NCI-H526 treated with DMSO at 0.1 percent for 48 hours (cell line): ENCODE measurements around the gene WDR20.
"Not testable (repeated sequence)": the region's sequence is repeated elsewhere in the genome, so short reads cannot be mapped to it uniquely, and the experiment has no call there.

Source experiments
- DNase-seq: peaks from one replicate; lab custom pipeline; 2025; lab: John Stamatoyannopoulos, UW

WDR20 gene

GRCh38 chr14:102139286-102140026 lies at the start of gene WDR20:
TSS of gene WDR20 (plus strand) at chr14:102139897. CDS start at chr14:102139924, 27 bp downstream.
- peak; percentile 94 for DNase-seq

DNA sequence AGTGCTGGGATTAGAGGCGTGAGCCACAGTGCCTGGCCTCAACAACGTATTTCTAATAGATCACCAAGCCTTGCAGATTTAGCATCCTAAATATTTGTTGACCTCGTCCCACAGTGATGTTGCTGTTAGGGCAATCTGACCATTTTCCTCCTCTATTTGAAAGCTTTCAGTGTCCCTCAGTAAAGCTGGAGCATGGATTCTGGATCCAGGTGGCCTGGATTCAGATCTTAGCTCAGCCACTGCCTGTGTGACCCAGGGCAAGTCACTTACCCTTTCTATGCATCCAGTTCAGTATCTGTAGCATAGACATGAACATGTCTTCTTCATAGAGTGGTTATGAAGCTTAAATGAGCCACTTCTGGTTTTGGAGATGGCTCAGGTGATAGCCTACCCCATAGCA lies 49.0 kb upstream of the WDR20 start:
- no peak for DNase-seq

DNA sequence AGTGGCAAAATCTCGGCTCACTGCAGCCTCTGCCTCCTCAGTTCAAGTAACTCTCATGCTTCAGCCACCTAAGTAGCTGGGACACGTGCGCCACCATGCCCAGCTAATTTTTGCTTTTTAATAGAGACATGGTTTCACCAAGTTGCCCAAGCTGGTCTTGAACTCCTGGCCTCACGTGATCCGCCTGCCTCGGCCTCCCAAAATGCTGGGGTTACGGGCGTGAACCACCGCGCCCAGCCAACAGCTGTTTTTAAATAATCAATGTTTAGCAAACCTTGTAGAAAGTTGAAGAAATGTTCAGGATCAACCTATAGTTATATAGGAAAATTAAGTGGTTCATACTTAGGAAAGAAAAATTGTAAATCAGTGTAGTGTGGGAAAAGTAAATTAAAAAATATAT lies 46.9 kb upstream of the WDR20 start:
- DNase-seq: no peak

- no peak for DNase-seq
Observed at GRCh38 chr14:102094101-102094500, 45.6 kb upstream of the WDR20 start.

DNA sequence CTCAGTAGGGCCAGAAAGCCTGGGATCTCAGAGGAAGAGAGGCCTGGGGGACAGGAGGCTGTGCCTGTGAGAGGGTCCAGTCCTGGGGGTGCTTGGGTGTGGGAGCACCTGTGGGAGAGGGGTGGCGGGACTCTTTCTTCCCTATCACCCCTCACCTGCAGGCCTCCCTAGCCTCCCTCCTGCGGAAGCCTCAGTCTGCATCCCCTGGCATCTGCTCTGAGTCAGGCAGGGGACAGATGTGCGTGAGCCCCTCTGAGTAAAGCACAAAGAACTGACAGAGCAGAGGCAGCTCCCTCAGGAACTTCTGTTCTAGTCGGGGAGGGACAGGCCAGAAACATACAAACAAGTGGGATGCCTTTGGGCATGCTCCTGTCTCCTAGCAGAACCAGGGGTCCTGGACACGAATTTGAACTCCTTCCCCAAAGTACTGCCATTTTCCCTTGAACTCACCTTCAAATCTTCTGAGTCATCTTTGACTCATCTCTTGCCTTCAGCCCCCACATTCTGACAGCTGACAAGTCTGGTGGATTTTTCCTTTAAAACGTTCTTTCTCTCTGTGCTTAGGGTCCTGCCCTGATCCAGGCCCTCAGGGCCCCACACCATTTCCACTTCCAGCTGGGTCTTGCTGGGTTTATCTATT lies 44.3 kb upstream of the WDR20 start:
- no peak for DNase-seq

DNA sequence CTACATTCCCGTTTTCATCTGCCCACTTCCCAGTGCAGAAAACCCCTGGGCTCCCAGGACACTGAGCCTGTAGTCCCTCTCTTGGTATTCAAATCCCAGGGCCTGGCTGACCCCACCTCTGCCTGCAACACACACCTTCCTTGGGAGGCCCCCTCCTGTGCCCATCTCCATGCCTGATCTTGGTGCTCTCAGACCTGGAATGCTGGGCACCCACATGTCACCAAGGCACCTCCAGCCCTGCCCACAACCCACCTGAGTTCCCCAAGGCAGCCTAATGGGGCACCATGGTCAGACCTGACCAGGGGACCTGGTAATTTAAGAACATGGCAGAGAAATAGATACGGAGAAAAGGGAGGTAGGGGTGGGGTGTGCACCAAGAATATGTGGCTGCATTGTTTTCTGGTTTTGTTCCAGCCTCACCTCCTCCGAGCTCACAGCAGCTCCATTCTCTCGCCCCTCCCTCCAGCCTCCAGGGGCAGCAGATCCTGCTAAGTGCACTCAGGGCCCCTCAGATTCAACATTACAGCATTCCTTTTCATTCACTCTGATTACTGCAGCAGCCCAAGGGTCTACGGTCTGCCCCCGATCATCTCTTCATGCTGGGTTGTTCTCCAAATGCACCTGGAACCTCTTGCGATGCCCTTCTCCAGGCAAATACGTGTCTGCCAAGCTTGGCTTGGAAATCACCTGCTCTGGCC lies 43.7 kb upstream of the WDR20 start:
- DNase-seq: no peak

DNA sequence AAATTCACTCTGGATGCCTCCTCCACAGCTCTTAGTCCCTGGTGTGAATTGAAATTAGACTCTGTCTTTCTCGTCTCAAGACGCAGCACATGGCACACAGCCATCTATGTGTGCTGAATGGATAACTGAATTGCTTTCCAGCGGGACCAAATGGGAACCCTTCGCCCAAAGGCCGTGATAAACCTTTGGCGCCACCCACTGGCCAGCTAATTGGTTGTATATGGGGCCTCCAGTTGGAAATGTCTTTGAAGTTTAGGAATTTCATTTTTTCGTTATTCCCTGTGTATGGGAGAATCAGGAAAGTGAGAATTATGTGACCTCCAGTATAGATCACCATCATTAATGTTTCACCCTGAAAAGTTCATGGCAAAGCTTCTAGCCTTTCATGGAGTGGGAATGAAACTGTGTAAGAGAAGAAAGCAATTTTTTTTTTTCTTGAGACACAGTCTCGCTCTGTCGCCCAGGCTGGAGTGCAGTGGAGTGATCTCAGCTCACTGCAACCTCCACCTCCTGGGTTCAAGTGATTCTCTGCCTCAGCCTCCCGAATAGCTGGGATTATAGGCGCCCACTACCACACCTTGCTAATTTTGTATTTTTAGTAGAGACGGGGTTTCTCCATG lies 43.0 kb upstream of the WDR20 start:
- DNase-seq: peak; percentile 64

- DNase-seq: no peak
Observed at GRCh38 chr14:102097441-102098135, 42.1 kb upstream of the WDR20 start.

DNA sequence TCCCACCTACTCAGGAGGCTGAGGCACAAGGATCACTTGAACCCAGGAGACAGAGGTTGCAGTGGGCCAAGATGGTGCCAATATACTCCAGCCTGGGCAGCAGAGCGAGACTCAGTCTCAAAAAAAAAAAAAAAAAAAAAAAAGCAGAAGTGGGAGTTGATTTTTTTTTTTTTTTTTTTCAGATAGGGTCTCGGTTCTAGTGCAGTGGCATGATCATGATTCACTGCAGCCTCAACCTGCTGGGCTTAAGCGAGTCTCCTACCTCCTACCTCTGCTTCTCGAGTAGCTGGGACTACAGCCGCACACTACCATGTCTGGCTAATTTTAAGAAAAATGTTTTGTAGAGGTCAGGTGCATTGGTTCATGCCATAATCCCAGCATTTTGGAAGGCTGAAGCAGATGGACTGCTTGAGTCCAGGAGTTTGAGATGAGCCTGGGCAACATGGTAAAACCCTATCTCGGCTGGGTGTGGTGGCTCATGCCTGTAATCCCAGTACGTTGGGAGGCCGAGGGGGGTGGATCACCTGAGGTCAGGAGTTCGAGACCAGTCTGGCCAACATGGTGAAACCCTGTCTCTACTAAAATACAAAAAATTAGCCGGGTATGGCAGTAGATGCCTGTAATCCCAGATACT lies 36.5 kb upstream of the WDR20 start:
- no peak for DNase-seq

DNA sequence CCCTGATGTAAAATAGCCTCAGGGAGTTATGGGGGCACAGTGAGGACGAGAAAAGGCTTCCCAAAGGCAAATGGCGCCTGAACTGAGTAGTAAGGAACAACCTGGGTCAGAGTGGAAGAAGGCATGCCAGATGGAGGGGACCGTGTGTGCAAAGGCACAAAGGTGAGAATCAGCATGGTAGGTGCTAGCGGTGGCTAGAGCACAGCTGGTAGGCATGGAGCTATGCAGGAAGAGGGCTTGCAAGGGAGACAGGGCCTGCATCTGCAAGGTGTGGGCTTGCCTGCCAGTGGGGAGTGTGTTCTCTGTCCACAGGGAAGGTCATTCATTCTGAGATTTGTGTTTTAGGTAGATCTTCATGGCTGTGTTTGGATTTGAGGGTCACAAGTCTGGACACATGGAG lies 34.3 kb upstream of the WDR20 start:
- no peak for DNase-seq

- DNase-seq: not testable (repeated sequence)
Observed at GRCh38 chr14:102109332-102109731, 30.4 kb upstream of the WDR20 start.

GRCh38 chr14:102111101-102111500 lies 28.6 kb upstream of the WDR20 start:
- DNase-seq: no peak

DNA sequence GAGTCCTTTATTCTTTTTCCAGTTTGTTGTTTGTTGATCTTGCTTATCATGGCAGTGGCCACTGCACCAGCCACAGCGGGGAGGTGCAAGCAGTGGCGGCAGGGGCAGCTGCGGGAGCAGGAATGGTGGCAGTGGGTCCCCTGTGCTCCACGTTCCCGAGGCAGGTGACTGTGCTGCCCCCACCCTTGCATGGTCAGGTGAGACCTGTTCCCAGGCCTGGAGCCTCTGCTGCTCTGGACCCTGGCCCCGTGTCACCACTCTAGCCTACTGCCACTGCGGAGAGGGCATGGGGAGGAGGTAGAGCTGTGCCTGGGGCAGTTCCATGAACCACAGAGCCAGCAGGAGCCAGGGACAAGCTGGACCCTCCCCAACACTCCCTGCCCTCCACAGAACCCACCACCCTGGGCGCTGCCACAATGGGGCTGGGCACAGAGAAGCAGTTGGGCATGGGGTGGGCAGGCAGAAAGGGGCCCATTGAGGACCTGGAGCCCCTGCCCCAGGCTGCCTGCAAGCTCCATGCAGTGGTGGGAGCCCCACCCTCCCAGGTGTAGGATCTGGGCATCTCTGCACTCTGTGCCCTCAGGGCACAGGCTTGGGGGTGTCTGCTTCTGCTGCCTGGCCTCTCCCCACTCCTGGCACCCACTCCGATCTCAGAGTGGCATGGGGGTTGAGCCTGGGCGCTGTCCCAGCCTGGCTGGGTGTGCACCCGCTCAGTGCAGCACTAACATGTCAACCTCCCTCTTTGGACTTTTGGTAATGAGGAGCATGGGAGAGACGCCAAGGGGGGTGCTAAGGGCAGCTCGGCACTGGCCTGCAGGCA lies 23.1 kb upstream of the WDR20 start:
- DNase-seq: no peak

- no peak for DNase-seq
Observed at GRCh38 chr14:102117852-102118251, 21.8 kb upstream of the WDR20 start.

DNA sequence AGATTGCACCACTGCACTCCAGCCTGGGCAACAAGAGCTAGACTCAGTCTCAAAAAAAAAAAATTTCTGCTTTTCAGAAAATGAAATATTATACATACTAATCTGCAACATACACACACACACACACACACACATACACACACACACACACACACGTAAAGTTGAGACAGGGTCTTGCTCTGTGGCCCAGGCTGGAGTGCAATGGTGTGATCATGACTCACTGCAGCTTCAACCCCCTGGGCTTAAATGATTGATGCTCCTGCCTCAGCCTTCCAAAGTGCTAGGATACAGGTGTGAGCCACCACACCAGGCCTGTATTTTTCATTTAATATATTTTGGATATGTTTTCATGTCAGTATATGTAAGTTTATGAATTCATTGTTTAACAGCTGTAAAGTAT lies 18.8 kb upstream of the WDR20 start:
- DNase-seq: no peak

DNA sequence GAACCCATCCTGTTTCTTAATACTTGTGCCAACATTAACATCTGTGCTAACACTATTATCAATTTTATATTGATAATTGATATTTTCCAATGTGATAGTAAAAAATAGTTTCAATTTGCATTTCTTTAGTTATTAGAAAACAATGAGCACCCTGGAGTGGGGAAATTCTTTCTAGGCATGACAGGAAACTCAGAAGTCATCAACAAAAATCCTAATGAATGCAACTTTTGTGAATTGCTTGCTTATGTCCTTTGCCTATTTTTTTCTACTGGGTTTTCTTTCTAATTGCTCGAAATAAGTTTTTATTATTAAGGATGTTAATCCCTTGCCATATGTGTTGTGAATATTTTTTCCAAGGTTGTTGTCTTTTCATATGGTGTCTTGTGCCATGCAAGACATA lies 18.1 kb upstream of the WDR20 start:
- no peak for DNase-seq

DNA sequence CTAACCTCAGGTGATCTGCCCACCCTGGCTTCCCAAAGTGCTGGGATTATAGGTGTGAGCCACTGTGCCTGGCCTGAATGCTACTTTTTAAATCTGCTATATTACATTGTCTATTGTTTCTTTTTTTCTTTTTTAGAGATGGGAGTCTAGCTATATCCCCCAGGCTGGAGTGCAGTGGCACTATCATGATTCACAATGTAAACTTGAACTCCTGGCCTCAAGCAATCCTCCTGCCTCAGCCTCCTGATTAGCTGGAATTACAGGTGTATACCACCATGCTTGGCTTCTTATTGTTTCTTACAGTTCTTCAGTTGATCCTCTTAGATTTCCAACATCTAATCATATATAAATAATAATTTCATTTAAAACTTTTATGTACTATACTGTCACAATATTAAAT lies 15.3 kb upstream of the WDR20 start:
- DNase-seq: no peak

GRCh38 chr14:102125546-102125945 lies 14.2 kb upstream of the WDR20 start:
- DNase-seq: no peak

DNA sequence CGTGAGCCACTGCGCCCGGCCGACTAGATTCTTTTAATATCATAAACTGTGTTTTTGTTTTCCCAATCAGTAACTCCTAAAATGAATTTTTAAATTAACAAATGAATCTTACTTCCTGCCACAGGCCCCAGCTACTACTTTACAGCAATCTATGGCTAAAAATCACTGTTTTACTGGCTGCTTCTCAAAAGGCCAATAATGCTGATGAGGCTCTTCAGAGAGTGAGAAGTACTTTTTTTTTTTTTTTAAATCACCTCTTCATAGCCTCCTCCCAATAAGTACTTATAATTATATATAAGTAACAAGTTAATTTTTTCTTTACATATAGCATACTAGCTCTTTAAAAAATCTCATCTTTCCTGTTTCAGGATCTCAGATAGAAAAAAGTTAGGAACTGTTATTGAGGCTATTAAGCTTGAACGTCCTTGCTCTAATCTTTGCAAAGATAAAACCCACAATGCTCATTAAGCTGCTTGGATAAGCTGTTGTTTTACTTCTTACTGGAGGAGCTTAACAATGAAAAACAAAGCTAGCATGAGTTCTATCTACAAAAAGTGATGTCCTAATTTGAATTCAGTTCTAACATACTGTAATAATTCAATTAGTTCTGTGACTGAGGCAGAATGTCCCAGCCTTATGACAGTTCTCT lies 12.8 kb upstream of the WDR20 start:
- DNase-seq: no peak

DNA sequence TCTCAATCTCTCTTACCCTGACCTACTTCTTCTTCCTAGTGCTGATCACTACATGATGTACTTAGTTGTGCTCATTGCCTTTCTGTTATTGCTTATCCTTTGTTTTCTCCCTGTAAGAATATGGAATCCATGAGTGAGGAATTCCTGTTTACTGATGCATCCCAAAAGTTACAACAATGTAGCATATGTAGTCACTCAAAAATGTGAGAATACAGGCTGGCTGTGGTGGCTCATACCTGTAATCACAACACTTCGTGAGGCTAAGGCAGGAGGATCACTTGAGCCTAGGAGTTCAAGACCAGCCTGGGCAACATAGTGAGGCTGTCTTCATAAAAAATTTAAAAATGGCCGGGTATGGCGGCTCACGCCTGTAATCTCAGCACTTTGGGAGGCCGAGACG lies 8.0 kb upstream of the WDR20 start:
- no peak for DNase-seq
